GDM1 (cell line): Measurements from ENCODE around the gene WWOX.

ENCODE experiments used
- DNase-seq: peaks from one replicate; lab custom pipeline; 2025; lab: John Stamatoyannopoulos, UW

Gene WWOX

GRCh38 chr16:78952630-78953029, 853.2 kb downstream of the WWOX start:
- no peak for DNase-seq

- DNase-seq = no peak
Observed at GRCh38 chr16:78953526-78953925, 854.1 kb downstream of the WWOX start.

GRCh38 chr16:78955206-78955605, 855.8 kb downstream of the WWOX start:
- no peak for DNase-seq

GRCh38 chr16:78956859-78957258, 857.4 kb downstream of the WWOX start:
- no peak for DNase-seq

- DNase-seq = no peak
Observed at GRCh38 chr16:78957317-78958100, 858.1 kb downstream of the WWOX start.

GRCh38 chr16:78961464-78961863, 862.0 kb downstream of the WWOX start:
- no peak for DNase-seq

GRCh38 chr16:78962457-78962929, 863.0 kb downstream of the WWOX start:
- no peak for DNase-seq

- DNase-seq = no peak
Observed at GRCh38 chr16:78967948-78968347, 868.5 kb downstream of the WWOX start.

- no peak for DNase-seq
Observed at GRCh38 chr16:78969721-78970120, 870.3 kb downstream of the WWOX start.

- no peak for DNase-seq
Observed at GRCh38 chr16:78970650-78971049, 871.2 kb downstream of the WWOX start.

- DNase-seq = no peak
Observed at GRCh38 chr16:78972006-78972405, 872.6 kb downstream of the WWOX start.

- no peak for DNase-seq
Observed at GRCh38 chr16:78972986-78973385, 873.5 kb downstream of the WWOX start.

- DNase-seq = no peak
Observed at GRCh38 chr16:78976212-78976611, 876.8 kb downstream of the WWOX start.

- DNase-seq = no peak
Observed at GRCh38 chr16:78980825-78981224, 881.4 kb downstream of the WWOX start.

- no peak for DNase-seq
Observed at GRCh38 chr16:78982096-78982744, 882.8 kb downstream of the WWOX start.

GRCh38 chr16:78984324-78984723, 884.9 kb downstream of the WWOX start:
- no peak for DNase-seq

GRCh38 chr16:78984887-78985464, 885.5 kb downstream of the WWOX start:
- DNase-seq = no peak

- DNase-seq = no peak
Observed at GRCh38 chr16:78985716-78986605, 886.5 kb downstream of the WWOX start.

- DNase-seq = no peak
Observed at GRCh38 chr16:78987666-78988065, 888.2 kb downstream of the WWOX start.

- DNase-seq = no peak
Observed at GRCh38 chr16:78988361-78988969, 889.0 kb downstream of the WWOX start.

- DNase-seq = no peak
Observed at GRCh38 chr16:78990309-78990701, 890.9 kb downstream of the WWOX start.

- DNase-seq = no peak
Observed at GRCh38 chr16:78992001-78992400, 892.5 kb downstream of the WWOX start.
